K562 (cell line): ENCODE data around the gene ZCCHC8. TPM values are rescaled to one million over a fixed set of nuclear protein-coding genes. Genes with fewer than 3 reads are reported as not detected.

Source experiments
- AFF4 ChIP-seq: sonication (generic); formaldehyde crosslinking; IDR thresholded peaks from 2 replicates; pipeline ENCODE4 v1.8.0; 2023; ENCODE audit warnings: mild to moderate bottlenecking, missing genetic modification reagents
- ARHGAP35 ChIP-seq: fragments of 450-650 bp; IDR thresholded peaks from 2 replicates; pipeline ENCODE4 v1.6.1; 2018; ENCODE audit not compliant: partially characterized antibody
- CBFA2T2 ChIP-seq: fragments of 450-650 bp; conservative IDR thresholded peaks from 2 replicates; pipeline ENCODE4 v1.6.1; 2017; ENCODE audit warnings: mild to moderate bottlenecking
- CBFA2T3 ChIP-seq: fragments of 450-650 bp; IDR thresholded peaks from 2 replicates; pipeline ENCODE4 v1.6.1; 2017
- CTCFL ChIP-seq: IDR thresholded peaks from 2 replicates; pipeline ENCODE4 v1.6.1; 2011; ENCODE audit warnings: borderline replicate concordance, low read depth, mild to moderate bottlenecking, moderate library complexity, low read length; ENCODE audit not compliant: insufficient read depth, poor library complexity, severe bottlenecking
- GATAD2B ChIP-seq: fragments of 450-650 bp; IDR thresholded peaks from 2 replicates; pipeline ENCODE4 v1.6.1; 2017; ENCODE audit warnings: mild to moderate bottlenecking, borderline replicate concordance
- MXD1 ChIP-seq: fragments of 250-450 bp; sonication (Bioruptor Pico); IDR thresholded peaks from 2 replicates; pipeline ENCODE4 v1.8.0; 2021; ENCODE audit warnings: borderline replicate concordance, mild to moderate bottlenecking, moderate library complexity; ENCODE audit not compliant: poor library complexity, severe bottlenecking
- PML ChIP-seq: IDR thresholded peaks from 2 replicates; pipeline ENCODE4 v1.6.1; 2012; ENCODE audit warnings: low read length, inconsistent platforms
- PRDM10 ChIP-seq: fragments of 450-650 bp; IDR thresholded peaks from 2 replicates; pipeline ENCODE4 v1.6.1; 2018; ENCODE audit not compliant: partially characterized antibody
- SMARCA4 ChIP-seq: fragments of 450-650 bp; IDR thresholded peaks from 2 replicates; pipeline ENCODE4 v1.6.1; 2016
- TAL1 ChIP-seq: fragments of 450-650 bp; IDR thresholded peaks from 2 replicates; pipeline ENCODE4 v1.6.1; 2016; ENCODE audit warnings: mild to moderate bottlenecking
- TEAD4 ChIP-seq, 2 experiments: sonication (generic) in 1 of 2; formaldehyde crosslinking in 1 of 2; IDR thresholded peaks; 2 replicates each; pipeline versions ENCODE4 v1.6.1 to v1.8.0; 2012 to 2022; ENCODE audit warnings: borderline replicate concordance in 1 of 2, inconsistent platforms in 1 of 2, low read length in 1 of 2, mild to moderate bottlenecking in 1 of 2, missing genetic modification reagents in 1 of 2
- ZNF592 ChIP-seq: fragments of 450-650 bp; IDR thresholded peaks from 2 replicates; pipeline ENCODE4 v1.6.1; 2017; ENCODE audit warnings: antibody characterized with exemption, mild to moderate bottlenecking
- polyA plus RNA-seq, 8 experiments: library from polyadenylated mRNA; depleted of rRNA in 4 of 8; stranded (reverse) in 5 of 8; unstranded in 3 of 8; fragments of >200 nt; fragmentation: Nextera tagmentation in 2 of 8; fragmentation: Illumina TruSeq in 1 of 8; extraction: Ambion mirVana in 2 of 8; extraction: Trizol in 1 of 8; gene quantifications; 2 replicates each; pipeline versions ENCODE4 v1.2.1 to v1.2.3, GENCODE V29; 2011 to 2014; ENCODE audit warnings: inconsistent platforms in 1 of 8, missing spikeins in 1 of 8
- total RNA-seq, 7 experiments: library from RNA; depleted of rRNA in 6 of 7; stranded (reverse); fragments of >200 nt in 6 of 7; fragmentation: Illumina TruSeq in 2 of 7; extraction: Trizol in 2 of 7; gene quantifications; 2 replicates each; pipeline versions ENCODE4 v1.2.1 to v1.2.3, GENCODE V29; 2011 to 2021; ENCODE audit warnings: low replicate concordance in 1 of 7

Gene ZCCHC8
- total and polyA plus RNA-seq, 9 of the 15 experiments (the other 6 are each of a cell fraction or from before 2014, with no cell fraction given) = 14.8 to 50.9 (median 34.1) TPM

GRCh38 chr12:122489038-122489437 lies 11.7 kb downstream of the ZCCHC8 start (continued):
- TF ChIP-seq AFF4 (CRISPR knock-in tag) = no peak
- TF ChIP-seq TEAD4 (IDR thresholded peaks at IDR 0.05; ENCODE audit: low read length) = peak; percentile 84
- TF ChIP-seq TEAD4 (CRISPR knock-in tag; IDR thresholded peaks at IDR 0.05; ENCODE audit: borderline replicate concordance) = no peak
- no peak for TF ChIP-seq ARHGAP35
- peak; percentile 73; the same call in 1 of the 2 replicates for TF ChIP-seq SMARCA4
- peak; percentile 33 for TF ChIP-seq PRDM10
- peak; percentile 91 for TF ChIP-seq CBFA2T3
- TF ChIP-seq CBFA2T2 = peak; percentile 86
- peak; percentile 59; the same call in 1 of the 2 replicates for TF ChIP-seq PML
- no peak for TF ChIP-seq CTCFL
- peak; percentile 90 for TF ChIP-seq TAL1
- no peak for TF ChIP-seq MXD1 (CRISPR knock-in tag)
- TF ChIP-seq ZNF592 = peak; percentile 65; the same call in 1 of the 2 replicates
- TF ChIP-seq GATAD2B = no peak
